Skin of body (tissue), 2 donors: Measurements from ENCODE around the gene CHGA. TPM values are rescaled to one million over a fixed set of nuclear protein-coding genes. Genes with fewer than 3 reads are reported as not detected.

Source experiments
- DNase-seq: peaks from one replicate; lab custom pipeline; 2025; lab: John Stamatoyannopoulos, UW
- total RNA-seq: library from RNA; depleted of rRNA; stranded (reverse); fragments of >200 nt; gene quantifications from one replicate; pipeline ENCODE4 v1.2.3, GENCODE V29; 2014

CHGA gene, protein sequence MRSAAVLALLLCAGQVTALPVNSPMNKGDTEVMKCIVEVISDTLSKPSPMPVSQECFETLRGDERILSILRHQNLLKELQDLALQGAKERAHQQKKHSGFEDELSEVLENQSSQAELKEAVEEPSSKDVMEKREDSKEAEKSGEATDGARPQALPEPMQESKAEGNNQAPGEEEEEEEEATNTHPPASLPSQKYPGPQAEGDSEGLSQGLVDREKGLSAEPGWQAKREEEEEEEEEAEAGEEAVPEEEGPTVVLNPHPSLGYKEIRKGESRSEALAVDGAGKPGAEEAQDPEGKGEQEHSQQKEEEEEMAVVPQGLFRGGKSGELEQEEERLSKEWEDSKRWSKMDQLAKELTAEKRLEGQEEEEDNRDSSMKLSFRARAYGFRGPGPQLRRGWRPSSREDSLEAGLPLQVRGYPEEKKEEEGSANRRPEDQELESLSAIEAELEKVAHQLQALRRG
- total RNA-seq = 0.69 TPM

GRCh38 chr14:92922883-92923743, at the start of gene CHGA:
CHGA (plus strand) TSS chr14:92923150; CDS start chr14:92923360, 210 bp downstream.
- no peak for DNase-seq

GRCh38 chr14:92874962-92875661, 47.8 kb upstream of the CHGA start:
- DNase-seq = no peak

DNA sequence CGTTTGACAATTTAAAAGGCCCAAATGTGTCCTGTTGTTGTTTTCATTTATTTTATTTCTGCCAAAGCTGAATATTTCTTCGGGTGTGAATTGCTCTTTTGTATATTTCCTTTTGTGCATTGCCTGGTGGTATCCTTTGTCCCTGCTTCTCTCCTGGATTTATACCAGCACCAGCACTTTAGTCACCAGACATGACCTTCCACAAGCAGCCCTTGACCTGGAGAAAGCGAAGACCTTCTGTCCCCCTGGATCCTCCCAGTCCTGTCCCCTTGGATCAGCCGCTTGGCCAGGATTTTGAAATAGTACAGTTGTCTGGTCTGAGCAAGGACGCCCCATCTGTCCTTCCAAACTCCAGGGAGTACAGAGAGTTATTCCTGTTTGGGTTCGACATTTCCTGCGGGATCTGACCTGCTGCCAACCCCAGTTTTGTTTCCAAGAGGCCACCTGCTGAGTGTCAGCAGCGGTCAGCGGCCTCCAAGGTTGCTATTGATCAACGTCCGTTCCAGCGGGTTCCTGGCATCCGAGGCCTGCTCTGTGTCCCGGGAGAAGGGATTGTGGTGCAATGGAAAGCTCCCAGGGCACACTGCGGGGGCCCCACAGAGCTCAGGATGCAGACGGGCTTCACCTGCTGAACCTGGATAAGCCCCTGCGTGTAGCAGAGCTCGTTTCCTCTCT, 45.1 kb upstream of the CHGA start:
- no peak for DNase-seq

DNA sequence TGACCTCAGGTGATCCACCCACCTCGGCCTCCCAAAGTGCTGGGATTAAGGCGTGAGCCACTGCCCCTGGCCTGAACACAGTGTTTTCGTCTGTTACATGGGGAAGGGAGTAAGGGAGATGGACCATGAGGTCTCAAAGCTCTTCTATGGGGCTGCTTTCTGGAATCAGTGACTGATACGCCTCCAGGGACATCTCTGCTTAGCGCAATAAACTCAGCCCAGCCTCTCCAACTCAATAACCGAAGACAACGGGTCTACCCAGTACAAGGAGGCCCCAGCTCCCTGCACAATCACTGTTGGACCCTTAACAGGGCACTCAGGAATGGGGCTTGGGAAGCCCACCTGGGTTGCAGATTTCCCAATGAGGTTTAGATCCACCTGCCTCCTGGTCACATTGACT, 42.6 kb upstream of the CHGA start:
- no peak for DNase-seq

DNA sequence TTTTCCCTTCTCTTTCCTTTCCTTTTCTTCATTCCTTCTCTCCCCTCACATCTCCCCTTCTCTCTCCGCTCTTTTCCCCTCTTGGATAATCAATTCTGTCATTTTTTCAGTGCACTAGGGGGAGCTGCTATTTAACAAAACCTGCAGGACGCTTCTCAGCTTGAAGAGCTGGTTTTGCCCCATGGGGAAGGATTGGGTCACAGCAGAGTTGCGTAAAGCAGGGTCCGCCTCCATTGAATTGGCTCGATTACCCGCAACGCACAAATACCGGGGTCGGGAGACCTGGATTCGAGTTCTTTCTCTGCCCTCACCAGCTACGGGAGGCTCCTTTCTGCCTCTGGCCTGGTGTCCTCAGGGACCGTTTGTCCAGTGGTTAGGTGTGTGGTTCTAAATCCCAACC, 42.1 kb upstream of the CHGA start:
- no peak for DNase-seq

DNA sequence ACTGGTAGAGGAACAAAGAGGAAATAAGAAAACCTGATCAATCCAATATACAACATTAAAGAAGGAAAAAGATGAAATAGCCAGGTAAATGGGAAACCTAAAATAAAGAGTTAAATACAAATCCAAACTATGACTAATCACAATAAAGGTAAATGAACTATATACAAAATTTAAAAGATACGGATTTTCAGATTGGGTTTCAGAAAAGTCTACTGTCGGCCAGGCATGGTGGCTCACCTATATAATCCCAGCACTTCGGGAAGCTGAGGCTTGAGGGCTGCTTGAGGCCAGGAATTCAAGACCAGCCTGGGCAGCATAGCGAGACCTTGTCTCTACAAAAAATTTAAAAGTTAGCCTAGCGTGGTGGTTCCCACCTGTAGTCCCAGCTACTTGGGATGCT, 39.9 kb upstream of the CHGA start:
- no peak for DNase-seq

DNA sequence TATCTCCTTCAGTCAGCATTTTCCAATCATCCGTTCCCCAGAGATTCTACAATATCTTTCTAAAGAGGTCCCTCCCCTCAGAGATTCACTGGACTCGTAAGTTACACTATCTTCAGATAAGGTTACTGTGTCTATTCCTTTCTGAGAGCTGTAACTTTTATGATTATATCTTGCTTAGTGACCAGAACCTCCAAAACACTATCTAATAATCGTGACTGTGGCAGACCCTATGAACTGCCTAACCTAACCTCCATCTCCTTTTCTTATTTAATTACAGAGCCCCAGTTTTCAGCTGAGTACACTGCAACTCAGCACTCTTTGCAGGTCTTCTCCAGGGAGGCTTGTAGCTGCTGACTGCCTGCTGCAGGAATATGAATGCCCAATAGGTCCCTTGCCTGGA, 38.5 kb upstream of the CHGA start:
- no peak for DNase-seq

DNA sequence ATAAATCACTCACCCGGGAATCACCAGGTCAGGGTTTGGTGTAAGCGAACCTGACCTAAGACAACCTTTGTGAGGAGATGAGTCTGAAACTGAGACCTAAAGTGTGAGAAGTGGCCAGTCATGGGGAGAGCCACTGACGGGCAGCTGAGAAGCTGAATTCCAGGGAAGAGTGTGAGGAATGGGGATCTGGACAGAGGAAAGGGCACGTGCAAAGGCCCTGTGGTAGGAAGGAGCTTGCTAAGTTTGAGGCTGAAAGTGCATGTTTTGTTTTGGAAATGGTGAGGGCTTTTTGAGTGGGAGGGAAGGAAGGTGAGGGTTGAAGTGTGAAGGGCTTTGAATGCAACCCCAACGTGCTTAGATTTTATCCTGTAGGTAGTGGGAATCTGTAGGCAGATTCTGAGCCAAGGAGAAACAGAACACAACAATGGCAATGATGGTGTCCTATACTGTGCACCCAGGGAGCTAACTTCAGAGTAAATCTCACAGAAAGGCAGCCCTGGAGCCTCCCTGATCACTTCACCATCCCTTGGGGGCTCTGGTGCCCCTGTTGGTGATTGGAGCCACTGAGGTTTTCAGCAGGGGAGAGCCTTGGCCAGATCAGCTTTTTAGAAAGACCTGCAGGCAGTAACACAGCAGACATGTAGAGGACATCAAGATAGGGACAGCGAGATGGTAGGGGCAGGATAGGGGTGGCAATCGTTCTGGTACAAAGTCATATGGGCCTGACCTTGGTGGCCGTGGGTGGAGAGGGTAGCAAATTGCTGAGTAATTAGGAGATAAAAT, 37.5 kb upstream of the CHGA start:
- DNase-seq = no peak

GRCh38 chr14:92886337-92886736, 36.6 kb upstream of the CHGA start:
- DNase-seq = no peak

GRCh38 chr14:92887157-92887556, 35.8 kb upstream of the CHGA start:
- DNase-seq = no peak

DNA sequence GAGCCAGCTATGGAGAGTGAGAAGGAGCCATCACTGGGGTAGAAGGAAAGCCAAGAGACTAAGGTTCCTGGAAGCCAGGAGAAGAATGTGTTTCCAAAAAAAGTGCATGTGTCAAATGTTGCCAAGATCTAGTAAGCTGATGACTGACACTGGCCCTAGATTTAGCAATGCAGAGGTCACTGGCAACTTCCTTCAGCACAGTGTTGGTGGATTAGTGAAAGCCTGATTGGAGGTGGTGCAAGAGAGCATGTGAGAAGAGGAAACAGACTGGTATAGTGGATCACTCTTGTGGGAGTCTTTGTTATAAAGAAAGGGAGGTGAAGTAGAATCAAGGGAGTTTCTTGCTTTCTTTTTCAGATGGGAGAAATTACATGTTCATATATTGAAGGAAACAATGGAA, 34.1 kb upstream of the CHGA start:
- no peak for DNase-seq

- no peak for DNase-seq
These were observed 31.9 kb upstream of the CHGA start for GRCh38 chr14:92890830-92891588.

GRCh38 chr14:92892589-92892988, 30.4 kb upstream of the CHGA start:
- no peak for DNase-seq

DNA sequence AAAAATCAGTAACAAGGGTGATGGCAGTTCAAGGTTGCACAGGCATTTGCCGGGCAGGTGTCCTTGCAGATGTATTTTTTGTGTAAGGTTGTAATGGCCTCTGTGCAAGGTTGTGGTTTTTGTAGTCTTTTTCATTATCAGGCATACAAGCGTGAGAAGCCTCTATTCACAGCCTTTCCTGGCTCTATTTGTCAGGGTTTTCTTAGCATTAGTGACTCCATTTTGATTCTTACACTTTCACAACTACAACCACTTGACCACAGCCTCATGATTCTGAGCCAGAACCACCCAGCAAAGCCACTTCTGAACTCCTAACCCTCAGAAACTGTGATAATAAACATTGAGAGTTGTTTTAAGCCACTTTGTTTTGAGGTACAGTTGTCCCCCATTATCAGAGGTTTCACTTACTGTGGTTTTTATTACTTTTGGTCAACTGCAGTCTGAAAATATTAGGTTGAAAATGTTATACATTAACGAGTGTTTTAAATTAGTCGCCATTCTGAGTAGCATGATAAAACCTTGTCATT, 27.5 kb upstream of the CHGA start:
- no peak for DNase-seq

- DNase-seq = no peak
These were observed 24.9 kb upstream of the CHGA start for GRCh38 chr14:92897922-92898565.

DNA sequence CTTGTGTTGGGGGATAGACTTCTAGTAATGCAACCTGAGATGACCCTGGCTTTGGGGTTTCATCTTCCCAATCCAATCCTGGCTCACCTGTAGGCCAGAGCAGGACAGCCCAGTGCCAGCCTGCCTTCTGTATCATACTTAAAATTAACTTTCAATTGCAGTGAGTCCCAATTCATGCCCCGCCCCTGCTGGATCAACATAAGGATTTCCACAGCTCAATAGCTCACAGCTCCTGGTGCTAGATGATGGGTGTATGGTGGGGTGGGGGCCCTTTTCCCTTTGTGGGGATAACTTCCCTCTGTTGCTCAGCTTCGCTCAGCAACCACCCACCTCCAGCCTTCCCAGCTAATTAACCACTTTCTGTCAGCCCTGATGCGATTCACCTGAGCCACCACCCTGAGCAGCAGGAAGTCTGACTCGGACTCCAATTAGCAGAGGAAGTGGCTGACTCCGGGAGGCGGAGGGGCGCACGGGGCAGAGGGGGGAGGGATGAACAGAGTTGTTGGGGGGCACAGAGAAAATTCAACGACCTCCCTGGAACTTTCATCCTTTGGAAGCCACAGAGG, 24.3 kb upstream of the CHGA start:
- DNase-seq = no peak

DNA sequence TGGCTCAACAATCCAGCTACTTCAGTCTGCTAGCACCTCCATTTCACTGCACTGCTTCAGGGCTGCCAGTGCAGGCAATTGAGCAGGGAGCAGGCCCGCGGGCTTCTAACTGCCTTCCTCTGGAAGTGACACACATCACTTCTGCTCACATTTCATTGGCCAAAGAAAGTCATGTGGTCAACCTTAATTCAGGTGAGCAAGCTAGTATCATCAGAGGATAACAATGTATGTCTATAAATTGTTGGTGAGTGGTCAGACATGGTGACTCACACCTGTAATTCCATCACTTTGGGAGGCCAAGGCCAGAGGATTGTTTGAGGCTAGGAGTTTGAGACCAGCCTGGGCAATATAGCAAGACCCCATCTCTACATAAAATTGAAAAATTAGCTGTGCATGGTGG, 22.3 kb upstream of the CHGA start:
- DNase-seq = no peak

- no peak for DNase-seq
These were observed 20.8 kb upstream of the CHGA start for GRCh38 chr14:92902191-92902590.

GRCh38 chr14:92902726-92903125, 20.2 kb upstream of the CHGA start:
- DNase-seq = no peak
